ENCODE results near the gene RGMB.

Gene RGMB

DNA sequence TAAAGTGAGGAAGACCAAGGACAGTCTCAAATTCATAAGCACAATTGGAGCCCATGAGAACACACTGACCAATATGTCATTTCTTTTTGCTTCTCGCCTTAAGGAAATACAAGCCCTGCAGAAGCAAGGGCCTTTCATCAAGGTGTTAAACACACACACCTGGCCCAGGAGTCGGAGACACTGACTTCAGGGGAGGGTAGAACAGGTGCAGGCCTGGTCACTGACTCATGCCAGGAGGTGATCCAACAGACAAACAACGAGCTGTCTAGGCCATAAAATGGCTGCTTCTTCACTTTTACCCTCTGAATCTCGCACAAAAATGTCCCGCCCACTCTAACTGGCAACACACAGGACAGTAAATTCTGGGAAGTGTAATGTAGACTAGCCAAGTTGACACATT is 62.7 kb downstream of the RGMB start:
- no peak for DNase-seq

DNA sequence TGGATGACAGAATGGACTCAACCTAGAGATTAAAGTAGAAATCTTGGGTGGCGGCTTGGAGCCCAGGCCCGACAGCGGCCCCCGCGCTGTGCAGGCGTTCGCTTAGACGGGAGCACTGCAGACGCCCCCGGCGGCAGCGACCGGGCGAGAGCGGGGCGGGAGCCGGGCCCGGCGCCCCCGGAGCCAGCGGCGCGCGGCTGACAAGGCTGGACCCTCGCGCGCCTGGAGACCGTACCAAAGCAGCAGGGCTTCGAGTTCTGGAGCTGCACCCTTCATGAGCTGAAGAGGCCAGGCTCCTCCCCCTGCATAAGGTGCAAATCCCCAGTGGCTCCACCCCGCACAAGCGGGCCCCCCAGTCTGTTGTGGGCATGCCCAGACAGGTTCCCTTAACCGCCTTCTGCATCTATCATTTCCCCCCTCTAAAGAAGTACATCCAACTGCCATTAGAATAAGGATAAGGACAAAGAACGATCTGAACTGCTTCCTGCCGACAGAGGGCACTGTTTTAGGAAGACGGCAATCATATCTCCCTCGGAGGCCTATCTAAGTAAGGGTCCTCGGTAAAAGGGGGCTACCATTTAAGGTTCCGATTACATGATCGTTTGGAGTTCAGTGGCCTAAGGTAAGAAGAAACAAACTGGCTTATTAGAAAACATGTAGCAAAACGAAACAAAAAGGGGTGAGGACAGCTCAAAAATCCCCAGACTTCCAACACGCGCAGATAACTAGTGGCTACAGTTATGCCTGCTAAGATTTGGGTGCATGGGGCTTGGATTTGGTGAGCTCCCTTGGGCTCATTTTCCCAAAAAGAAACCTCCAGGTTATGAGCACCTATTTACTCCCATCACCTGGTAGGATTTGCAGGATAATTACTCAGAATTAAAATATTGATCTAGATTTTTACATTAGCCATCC is 66.3 kb downstream of the RGMB start:
- DNase-seq, result no peak

GRCh38 chr5:98840946-98841345 is 67.5 kb downstream of the RGMB start:
- DNase-seq, result no peak

DNA sequence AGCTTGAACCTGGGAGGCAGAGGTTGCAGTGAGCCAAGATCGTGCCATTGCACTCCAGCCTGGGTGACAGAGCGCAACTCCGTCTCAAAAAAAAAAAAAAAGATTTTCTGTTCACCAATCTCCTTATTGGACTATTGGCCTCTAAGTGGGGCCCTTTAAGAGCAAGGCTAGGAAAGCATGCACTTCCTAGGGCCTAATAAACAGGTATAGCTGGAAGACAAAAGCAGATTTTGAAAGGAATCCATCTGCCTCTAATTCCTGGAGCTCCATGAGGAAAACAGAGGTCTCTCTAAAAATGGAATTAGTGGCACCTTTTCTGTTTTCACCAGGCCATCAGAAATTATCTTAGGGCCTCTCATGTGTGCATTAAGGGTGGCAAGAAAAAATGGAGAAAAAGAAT is 70.0 kb downstream of the RGMB start:
- no peak for DNase-seq

DNA sequence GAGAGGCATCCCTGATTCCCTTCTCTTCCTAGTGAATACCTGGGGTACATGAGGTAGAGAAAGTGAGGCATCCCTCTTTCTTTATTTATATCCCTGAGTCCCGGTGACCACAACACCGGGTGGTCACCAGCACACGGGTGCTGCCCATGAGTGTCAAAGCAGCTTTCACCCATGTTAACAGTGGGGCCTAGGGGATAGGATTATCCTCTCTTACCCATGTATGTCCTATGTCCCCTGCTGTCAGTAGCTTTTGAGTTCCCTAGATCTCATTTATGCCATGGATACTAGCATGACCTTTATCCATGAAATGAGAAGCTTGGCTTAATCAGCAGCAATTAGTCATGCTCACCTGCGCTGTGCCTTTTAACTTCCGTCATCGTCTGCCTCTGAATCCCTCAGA is 71.4 kb downstream of the RGMB start:
- DNase-seq, result no peak

DNA sequence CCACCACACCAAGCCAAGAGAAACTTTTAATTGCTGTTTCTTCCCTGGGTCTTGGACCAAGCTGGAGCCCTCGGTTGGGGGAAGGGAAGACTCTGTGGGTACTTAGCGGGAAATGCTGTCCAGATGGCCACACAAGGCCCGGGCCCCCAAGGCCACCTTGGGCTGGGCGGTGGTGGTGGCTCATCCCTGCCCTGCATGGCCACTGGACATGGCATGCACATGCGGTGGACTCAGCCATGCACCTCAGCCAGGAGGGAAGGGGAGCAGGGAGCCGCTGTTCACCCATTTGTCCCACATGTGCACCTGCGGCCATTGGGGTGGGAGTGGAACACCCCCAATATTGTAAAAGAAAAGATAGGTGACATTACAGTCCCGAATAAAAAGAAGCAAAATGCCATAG is 72.4 kb downstream of the RGMB start:
- DNase-seq, result no peak
